Measurements from ENCODE around the gene DDX23. TPM values are rescaled to one million over a fixed set of nuclear protein-coding genes. Genes with fewer than 3 reads are reported as not detected.

DDX23 gene
- total RNA-seq, 1 experiment from 2014 or later: 107 TPM

GRCh38 chr12:48818831-48819590 is 33.0 kb downstream of the DDX23 start (continued):
- TF ChIP-seq FOXP1 (CRISPR knock-in tag; IDR thresholded peaks at IDR 0.05; ENCODE audit: borderline replicate concordance): peak; percentile 21; the same call in 1 of the 2 replicates
- TF ChIP-seq TP53 (CRISPR knock-in tag; IDR thresholded peaks at IDR 0.05): no peak
- peak; percentile 41; the same call in 1 of the 2 replicates for TF ChIP-seq SP1 (CRISPR knock-in tag; conservative IDR thresholded peaks at IDR 0.05)
- no peak for TF ChIP-seq GABPB1 (CRISPR knock-in tag; IDR thresholded peaks at IDR 0.05)
- TF ChIP-seq STAT6 (CRISPR knock-in tag; conservative IDR thresholded peaks at IDR 0.05; ENCODE audit: low read depth): no peak

- peak; percentile 87 for DNase-seq (ENCODE audit: low spot score)
- CTCF ChIA-PET: interaction anchor here (0.6 to 3.4 kb wide), 14 partner anchors 9 to 179 kb away, joined by 3 to 29 read pairs (median 5); partner anchors contain the start of genes RND1 and WNT1
- Mint-ChIP-seq H3K27me3 (ENCODE audit: low read depth) (peaks cover 58% of the 10 kb centered on the region), H3K36me3 (no peaks in the 10 kb centered on the region), H3K27ac (no peak within 1 kb of the TSS), H3K4me1 (peaks cover 32% of the 10 kb centered on the region), H3K9me3 (no peaks in the 10 kb centered on the region), H3K4me3 (peak within 1 kb of the TSS; percentile 87)
- peak; percentile 39 for ATAC-seq
- POLR2A ChIA-PET: interaction anchor here (0.6 kb wide), 1 partner anchor 19 kb away, joined by 7 read pairs; no protein-coding TSS in a partner anchor
- peak; percentile 91 for TF ChIP-seq ZNF263 (CRISPR knock-in tag; IDR thresholded peaks at IDR 0.05; ENCODE audit: low read depth)
- no peak for TF ChIP-seq E2F1 (CRISPR knock-in tag; IDR thresholded peaks at IDR 0.05)
- peak; percentile 38; the same call in 1 of the 2 replicates for TF ChIP-seq ETV6 (CRISPR knock-in tag; IDR thresholded peaks at IDR 0.05)
- TF ChIP-seq ZNF425 (CRISPR knock-in tag; conservative IDR thresholded peaks at IDR 0.05): no peak
- peak; percentile 52; the same call in 1 of the 2 replicates for TF ChIP-seq ZBTB43 (CRISPR knock-in tag; IDR thresholded peaks at IDR 0.05)
- TF ChIP-seq USF1 (CRISPR knock-in tag; IDR thresholded peaks at IDR 0.05): 0 out of 2 replicates have a peak, but pooled peaks have one; percentile 23
- TF ChIP-seq ZNF512 (CRISPR knock-in tag; IDR thresholded peaks at IDR 0.05; ENCODE audit: borderline replicate concordance): no peak
- TF ChIP-seq ZNF121 (CRISPR knock-in tag; IDR thresholded peaks at IDR 0.05): no peak
- TF ChIP-seq SMAD3 (CRISPR knock-in tag; IDR thresholded peaks at IDR 0.05; ENCODE audit: borderline replicate concordance): 0 out of 2 replicates have a peak, but pooled peaks have one; percentile 46
- TF ChIP-seq TEAD1 (CRISPR knock-in tag; IDR thresholded peaks at IDR 0.05): 0 out of 2 replicates have a peak, but pooled peaks have one; percentile 11
- no peak for TF ChIP-seq NR1H2 (CRISPR knock-in tag; IDR thresholded peaks at IDR 0.05)
- 0 out of 2 replicates have a peak, but pooled peaks have one; percentile 10 for TF ChIP-seq SP1 (CRISPR knock-in tag; conservative IDR thresholded peaks at IDR 0.05)
Measured at GRCh38 chr12:48817873-48818830, 33.8 kb downstream of the DDX23 start, which contains the start of gene CACNB3. TSS of gene CACNB3 (plus strand) at chr12:48818496. CDS start at chr12:48818930, 434 bp downstream.

Data from WTC11 (cell line).